Measurements from ENCODE around the gene IRF2BP1.

IRF2BP1 gene

DNA sequence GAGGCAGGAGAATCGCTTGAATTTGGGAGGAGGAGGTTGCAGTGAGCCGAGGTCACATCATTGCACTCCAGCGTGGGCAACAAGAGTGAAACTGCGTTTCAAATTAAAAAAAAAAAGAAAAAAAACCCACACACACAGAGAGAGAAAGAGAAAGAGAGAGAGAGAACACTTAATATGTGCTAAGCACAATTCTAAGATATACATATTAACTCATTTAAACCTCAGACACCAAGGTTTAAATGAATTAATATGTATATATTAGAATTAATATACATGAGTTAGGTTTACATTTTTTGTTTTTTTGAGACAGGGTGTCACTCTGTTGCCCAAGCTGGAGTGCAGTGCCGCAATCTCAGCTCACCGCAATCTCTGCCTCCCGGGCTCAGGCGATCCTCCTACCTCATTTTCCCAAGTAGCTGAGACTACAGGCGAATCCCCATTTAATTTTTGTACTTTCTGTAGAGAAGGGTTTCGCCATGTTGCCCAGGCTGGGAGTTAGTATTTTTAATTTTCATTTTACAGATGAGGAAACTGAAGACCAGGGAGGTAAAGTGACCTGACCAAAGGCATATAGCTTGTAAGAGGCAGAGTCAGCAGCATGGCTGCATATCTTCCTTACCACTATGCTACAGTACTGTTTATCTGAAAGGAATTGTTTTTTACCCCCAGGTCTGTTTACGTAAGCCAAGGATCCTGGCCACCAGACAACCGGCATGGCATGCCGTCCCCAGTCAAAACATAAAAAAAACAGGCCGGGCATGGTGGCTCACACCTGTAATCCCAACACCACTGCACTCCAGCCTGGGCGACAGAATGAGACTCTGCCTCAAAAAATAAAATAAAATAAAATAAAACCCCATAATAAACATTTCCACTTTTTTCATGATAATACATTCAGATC lies 25.3 kb downstream of the IRF2BP1 start:
- no peak for DNase-seq (ENCODE audit: low spot score)

DNA sequence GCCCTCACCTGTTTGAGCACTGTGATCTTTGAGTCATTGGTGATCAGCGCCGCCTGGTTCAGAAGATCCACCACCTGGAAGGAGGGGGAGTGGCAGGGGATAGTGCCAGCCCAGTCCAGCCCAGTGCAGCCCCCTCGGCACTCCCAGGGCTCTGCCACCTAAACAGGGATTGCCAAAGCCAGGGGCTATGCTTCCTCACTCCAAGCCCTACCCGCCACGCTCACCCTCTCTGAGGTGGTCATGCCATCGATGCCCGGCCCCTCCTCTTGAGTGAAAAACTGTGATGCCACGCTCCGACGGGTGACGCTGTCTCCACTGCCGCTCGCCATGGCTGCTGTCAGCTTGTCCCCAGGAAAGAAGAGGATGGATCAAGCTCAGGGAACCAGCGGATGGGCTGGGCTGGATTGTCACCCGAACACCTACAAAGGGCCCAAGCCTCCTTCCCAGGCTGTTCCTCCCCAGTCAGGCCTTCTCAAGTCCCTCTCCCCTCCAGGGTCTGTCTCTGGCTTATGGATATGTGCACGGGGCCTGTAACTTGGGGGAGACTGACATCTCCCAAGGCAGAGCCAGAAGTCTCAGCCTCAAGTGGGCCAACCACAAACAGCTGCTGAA lies 31.7 kb downstream of the IRF2BP1 start:
- no peak for DNase-seq (ENCODE audit: low spot score)

DNA sequence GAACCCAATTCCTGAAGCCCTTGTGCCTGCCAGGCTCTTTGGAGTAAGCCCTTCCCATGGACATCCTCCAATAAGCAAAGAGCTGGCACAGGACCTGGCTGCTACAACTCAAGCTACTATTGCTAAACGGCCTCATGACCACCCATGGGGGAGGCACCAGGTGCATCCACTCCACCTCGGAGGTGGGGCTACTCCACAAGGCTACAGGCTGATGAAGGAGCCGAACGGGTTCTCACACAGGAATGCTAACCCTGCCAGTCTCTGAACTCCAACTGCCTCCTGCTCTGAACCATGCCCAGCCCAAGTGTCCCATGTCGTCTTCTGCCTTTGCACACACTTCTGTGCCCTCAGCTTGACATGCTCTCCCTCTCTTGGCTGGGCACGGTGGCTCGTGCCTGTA lies 33.0 kb downstream of the IRF2BP1 start:
- no peak for DNase-seq (ENCODE audit: low spot score)

DNA sequence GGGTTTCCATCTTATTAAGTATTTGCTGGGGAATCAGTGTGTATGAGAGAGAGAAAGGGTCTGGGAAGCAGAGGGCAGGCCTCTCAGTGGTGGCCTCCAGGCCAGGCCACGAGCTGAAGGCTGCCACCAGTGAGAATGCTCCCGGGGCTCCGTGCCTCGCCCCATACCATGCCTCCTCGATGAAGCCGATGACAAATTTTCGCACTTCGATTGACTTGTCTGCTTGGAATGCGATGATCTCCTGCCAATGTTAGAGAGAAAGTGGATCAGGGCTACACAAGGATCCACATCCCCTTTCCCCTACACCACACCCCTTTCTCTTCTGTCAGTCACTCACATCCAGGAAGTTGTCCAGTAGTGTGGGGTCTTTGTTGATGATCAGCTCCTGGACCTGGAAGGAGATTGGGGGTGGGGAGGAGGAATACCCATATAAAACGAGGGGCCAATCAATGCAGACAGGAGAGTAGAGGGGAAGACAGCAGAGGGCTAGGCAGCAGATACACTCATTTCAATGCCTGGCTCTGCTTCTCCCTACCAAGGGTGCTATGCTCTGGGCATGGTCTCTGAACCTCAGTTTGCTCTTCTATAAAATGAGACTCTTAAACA lies 33.7 kb downstream of the IRF2BP1 start:
- DNase-seq (ENCODE audit: low spot score), result no peak

DNA sequence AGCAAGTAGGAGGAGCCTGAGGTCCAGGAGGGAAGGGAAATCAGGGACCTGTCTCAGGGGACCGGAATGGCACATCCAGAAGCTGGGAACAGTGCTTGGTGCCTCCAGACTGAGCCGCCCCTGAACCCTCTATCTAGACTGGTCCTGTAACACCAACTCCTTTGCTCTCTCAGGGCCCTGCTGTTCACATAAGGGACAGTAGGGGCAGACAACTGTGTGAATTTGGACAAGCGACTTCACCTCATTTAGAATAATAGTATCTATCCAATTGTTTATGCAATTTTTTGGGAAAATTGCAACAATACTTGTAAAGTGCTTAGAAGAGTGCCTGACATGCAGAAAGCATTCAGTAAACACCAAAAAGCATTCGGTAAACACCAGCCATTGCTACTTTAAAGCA lies 37.0 kb downstream of the IRF2BP1 start:
- DNase-seq (ENCODE audit: low spot score), result no peak

DNA sequence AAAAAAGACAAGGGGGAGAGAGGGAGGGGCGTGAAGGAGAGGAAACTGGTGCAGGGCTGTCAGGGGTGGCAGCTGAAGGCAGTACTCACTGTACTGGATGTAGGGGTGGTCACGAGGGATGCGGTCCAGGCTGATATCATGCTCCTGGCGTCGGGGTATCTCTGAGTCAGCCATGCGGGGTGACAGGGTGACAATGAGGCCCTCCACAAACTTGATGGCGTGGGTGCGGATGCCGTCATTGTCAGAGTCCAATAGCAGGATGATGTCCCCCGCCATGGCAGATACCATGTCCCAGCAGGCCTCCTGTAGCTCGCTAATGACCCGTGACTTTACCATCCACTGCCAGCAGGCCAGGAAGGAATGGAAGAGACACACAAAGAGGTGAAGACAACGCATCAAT lies 38.3 kb downstream of the IRF2BP1 start:
- DNase-seq (ENCODE audit: low spot score), result no peak

DNA sequence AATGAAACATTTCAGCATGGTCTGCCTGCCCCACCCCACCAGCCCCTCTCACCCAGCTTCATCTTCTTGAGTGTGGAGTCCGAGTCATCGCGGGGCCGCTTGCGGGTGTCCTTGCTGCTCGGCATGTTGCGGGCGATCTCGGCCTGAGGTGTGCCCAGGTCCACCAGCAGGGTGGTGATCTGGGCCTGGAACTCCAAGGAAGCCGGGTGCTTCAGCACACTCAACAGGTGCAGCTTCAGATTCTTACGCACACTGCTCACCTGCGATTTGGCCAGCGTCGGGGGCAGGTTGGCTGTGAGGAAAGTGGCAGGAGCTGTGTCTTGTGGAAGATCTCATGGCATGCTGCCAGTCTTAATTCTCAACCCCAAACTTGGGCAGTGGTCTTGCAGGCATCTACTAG lies 43.7 kb downstream of the IRF2BP1 start:
- DNase-seq (ENCODE audit: low spot score), result no peak

DNA sequence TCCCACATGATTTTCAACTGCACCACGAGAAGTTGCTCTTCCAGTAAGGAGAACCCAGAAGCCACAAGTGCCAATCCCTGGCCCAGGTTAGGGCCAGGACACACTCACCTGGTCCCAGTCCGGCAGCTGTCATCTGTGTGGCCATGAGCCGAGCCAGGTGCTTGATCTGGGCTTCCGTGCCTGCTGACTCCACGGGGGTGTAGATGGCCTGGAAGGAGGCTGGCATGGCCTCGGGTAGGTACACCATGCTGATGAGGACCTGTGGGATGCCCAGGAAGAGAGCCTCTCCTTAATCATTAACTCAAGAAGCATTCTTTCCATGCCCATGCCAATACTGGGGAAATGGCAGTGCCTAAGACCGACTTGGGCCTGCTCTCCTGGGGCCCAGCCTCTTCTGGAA lies 51.0 kb downstream of the IRF2BP1 start:
- no peak for DNase-seq (ENCODE audit: low spot score)

Data from cerebellar cortex (tissue), 1 donor.